Fibroblast of lung (primary cell): Measurements from ENCODE around the gene CORO2B. TPM values are rescaled to one million over a fixed set of nuclear protein-coding genes. Genes with fewer than 3 reads are reported as not detected.

Experiments used
- DNase-seq, 2 donors: peaks; one replicate each; pipeline versions ENCODE4 v3.0.0 to v3.0.0-alpha.2; 2010; ENCODE audit warnings: low read depth in 2 of 2
- H2AFZ ChIP-seq: 2 replicates; pipeline ENCODE4 v1.5.1; 2012; ENCODE audit warnings: low read length, control low read depth, inconsistent platforms
- H3K27ac ChIP-seq: 2 replicates; pipeline ENCODE4 v1.5.1; 2011; ENCODE audit warnings: low read length, control low read depth; ENCODE audit not compliant: insufficient read depth
- H3K27me3 ChIP-seq: 2 replicates; pipeline ENCODE4 v1.5.1; 2011; ENCODE audit warnings: mild to moderate bottlenecking, low read length; ENCODE audit not compliant: control insufficient read depth, insufficient read depth
- H3K36me3 ChIP-seq: 2 replicates; pipeline ENCODE4 v1.5.1; 2011; ENCODE audit warnings: low read length; ENCODE audit not compliant: control insufficient read depth, insufficient read depth
- H3K4me1 ChIP-seq: 2 replicates; pipeline ENCODE4 v1.5.1; 2011; ENCODE audit warnings: low read length; ENCODE audit not compliant: control insufficient read depth, insufficient read depth; ENCODE audit errors: extremely low read depth
- H3K4me2 ChIP-seq: 2 replicates; pipeline ENCODE4 v1.5.1; 2011; ENCODE audit warnings: low read length, control low read depth; ENCODE audit not compliant: insufficient read depth; ENCODE audit errors: extremely low read depth
- H3K4me3 ChIP-seq, 4 experiments: fragments of 200-600 bp in 1 of 4; sonication (generic) in 1 of 4; replicated peaks in 1 of 4; 2 replicates each; pipeline ENCODE4 v1.5.1; 2011 to 2016; ENCODE audit warnings: low read length in 4 of 4, low read depth in 3 of 4, mild to moderate bottlenecking in 3 of 4, control low read depth in 2 of 4, inconsistent platforms in 1 of 4, mixed read lengths in 1 of 4; ENCODE audit not compliant: insufficient read depth in 1 of 4; ENCODE audit errors: control extremely low read depth in 1 of 4
- H3K79me2 ChIP-seq: 2 replicates; pipeline ENCODE4 v1.5.1; 2012; ENCODE audit warnings: mild to moderate bottlenecking, low read length, inconsistent platforms; ENCODE audit not compliant: control insufficient read depth, insufficient read depth
- H3K9ac ChIP-seq: 2 replicates; pipeline ENCODE4 v1.5.1; 2011; ENCODE audit warnings: mild to moderate bottlenecking, low read length, control low read depth; ENCODE audit not compliant: insufficient read depth
- H3K9me3 ChIP-seq: 2 replicates; pipeline ENCODE4 v1.5.1; 2012; ENCODE audit warnings: low read depth, low read length; ENCODE audit not compliant: control insufficient read depth, insufficient read depth
- H4K20me1 ChIP-seq: 2 replicates; pipeline ENCODE4 v1.5.1; 2011; ENCODE audit warnings: low read length; ENCODE audit not compliant: control insufficient read depth, insufficient read depth; ENCODE audit errors: extremely low read depth
- EZH2 ChIP-seq: IDR thresholded peaks from 2 replicates; pipeline ENCODE4 v1.5.1; 2012; ENCODE audit warnings: low read length, control low read depth, mild to moderate bottlenecking; ENCODE audit errors: missing control alignments
- polyA plus RNA-seq, 2 donors: library from polyadenylated mRNA; depleted of rRNA in 1 of 2; stranded (reverse) in 1 of 2; unstranded in 1 of 2; fragments of >200 nt; gene quantifications; 2 replicates each; pipeline ENCODE4 v1.2.1, GENCODE V29; 2011 to 2012; ENCODE audit warnings: missing spikeins in 1 of 2
- total RNA-seq: library from RNA; depleted of rRNA; stranded (reverse); fragments of >200 nt; gene quantifications from 2 replicates; pipeline ENCODE4 v1.2.1, GENCODE V29; 2014
- TF ChIP-seq, protein P1 (sequence below), 2 donors: IDR thresholded peaks in 1 of 2; conservative IDR thresholded peaks in 1 of 2; 1 replicate in 1 of 2; 2 replicates in 1 of 2; pipeline ENCODE4 v1.5.1; 2011 to 2012; ENCODE audit warnings: low read length in 2 of 2, control low read depth in 1 of 2, inconsistent platforms in 1 of 2, low read depth in 1 of 2, mild to moderate bottlenecking in 1 of 2

CORO2B gene
- total and polyA plus RNA-seq, 2 donors (not counting 1 experiment from before 2014, with no cell fraction given): 17.5 to 25.3 TPM

DNA sequence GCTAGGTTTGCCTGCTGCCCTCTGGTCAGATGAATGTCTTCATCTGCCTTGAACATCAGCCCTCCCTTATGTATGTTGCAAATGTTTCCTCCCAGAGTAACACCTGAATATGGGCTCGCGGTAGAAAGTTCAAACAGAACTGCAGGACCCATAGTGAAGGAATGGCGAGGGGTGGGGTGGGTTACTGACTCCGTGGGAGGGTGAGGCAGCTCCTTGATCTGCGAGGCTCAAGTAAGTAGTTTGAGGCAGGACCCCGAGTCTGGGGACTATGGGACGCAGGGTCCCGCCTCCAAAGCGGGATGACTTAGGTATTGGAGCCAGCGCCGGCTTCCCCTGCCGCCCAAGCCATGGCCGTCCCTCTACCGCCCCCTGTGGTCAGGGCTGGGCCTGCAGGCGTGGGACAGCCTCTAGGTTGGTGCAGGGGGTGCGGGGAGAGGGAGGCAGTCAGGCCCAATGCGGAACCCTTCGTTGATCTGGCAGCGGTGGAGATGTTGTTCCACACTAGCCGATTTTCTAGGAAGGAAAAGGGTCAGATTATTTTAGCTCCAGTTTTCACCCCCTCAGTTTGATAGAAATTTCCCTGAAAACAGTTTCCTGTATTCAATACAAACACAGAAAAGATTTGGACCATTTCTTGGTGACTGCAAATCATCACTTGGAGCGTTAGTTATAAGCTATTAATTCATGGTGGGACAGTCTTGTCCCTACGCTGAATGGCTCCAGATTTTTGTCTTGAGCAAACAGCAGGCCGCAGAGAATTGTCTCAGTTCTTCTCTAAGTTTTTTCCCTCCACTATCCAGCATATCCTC lies 72.3 kb downstream of the CORO2B start:
- H4K20me1 ChIP-seq: no peaks in the 10 kb centered on the region
- H3K4me3 ChIP-seq: no peak overlapping the region
- TF ChIP-seq, protein P1, sequence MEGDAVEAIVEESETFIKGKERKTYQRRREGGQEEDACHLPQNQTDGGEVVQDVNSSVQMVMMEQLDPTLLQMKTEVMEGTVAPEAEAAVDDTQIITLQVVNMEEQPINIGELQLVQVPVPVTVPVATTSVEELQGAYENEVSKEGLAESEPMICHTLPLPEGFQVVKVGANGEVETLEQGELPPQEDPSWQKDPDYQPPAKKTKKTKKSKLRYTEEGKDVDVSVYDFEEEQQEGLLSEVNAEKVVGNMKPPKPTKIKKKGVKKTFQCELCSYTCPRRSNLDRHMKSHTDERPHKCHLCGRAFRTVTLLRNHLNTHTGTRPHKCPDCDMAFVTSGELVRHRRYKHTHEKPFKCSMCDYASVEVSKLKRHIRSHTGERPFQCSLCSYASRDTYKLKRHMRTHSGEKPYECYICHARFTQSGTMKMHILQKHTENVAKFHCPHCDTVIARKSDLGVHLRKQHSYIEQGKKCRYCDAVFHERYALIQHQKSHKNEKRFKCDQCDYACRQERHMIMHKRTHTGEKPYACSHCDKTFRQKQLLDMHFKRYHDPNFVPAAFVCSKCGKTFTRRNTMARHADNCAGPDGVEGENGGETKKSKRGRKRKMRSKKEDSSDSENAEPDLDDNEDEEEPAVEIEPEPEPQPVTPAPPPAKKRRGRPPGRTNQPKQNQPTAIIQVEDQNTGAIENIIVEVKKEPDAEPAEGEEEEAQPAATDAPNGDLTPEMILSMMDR (conservative IDR thresholded peaks at IDR 0.05 in 1 of 2, IDR thresholded peaks at IDR 0.05 in 1 of 2; ENCODE audit: low read depth in 1 of 2, low read length in 2 of 2): peak; percentile 40 to 72
- no peak for TF ChIP-seq EZH2
- H3K27ac ChIP-seq: no peak overlapping the region
- H3K9me3 ChIP-seq: no peaks in the 10 kb centered on the region
- no peak overlapping the region for H2AFZ ChIP-seq
- H3K4me2 ChIP-seq: no peak overlapping the region
- no peak for DNase-seq
- peaks cover 6% of the 10 kb centered on the region for H3K4me1 ChIP-seq
- H3K9ac ChIP-seq: no peak overlapping the region
- H3K79me2 ChIP-seq: no peaks in the 10 kb centered on the region
- H3K27me3 ChIP-seq: no peaks in the 10 kb centered on the region
- peaks cover 3% of the 10 kb centered on the region for H3K36me3 ChIP-seq

DNA sequence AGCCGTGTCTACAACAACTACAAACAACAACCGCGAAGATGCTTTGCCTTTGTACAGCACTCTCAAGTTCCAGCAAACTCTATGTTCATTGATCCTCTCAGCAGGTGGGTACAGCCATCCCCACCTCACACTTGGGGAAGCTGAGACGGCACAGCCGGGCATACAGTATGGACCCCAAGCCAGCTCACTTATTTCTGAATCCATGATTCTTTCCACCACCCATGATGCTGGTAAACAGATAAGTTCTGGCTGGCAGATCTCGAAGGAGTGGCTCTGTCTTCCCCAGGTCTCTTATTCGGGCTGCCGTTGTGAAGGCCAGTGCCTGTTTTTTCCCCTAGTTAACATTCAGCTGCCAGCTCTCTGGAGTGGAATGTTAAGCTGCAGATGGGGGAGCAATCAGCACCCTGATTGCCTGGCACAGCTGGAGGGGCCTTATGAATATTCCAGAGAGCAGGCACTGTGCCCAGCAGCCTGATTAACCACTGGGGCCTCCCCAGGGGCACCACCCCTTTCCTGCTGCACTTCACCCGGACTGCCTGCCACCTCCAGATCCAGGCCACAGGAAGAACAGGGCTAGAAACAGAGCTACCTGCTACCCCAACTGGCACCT lies 73.2 kb downstream of the CORO2B start:
- DNase-seq: no peak
- H3K9ac ChIP-seq: no peak overlapping the region
- H3K36me3 ChIP-seq: peaks cover 2% of the 10 kb centered on the region
- no peak overlapping the region for H3K4me3 ChIP-seq
- no peaks in the 10 kb centered on the region for H3K9me3 ChIP-seq
- peaks cover 3% of the 10 kb centered on the region for H3K4me1 ChIP-seq
- H3K4me2 ChIP-seq: no peak overlapping the region
- H4K20me1 ChIP-seq: no peaks in the 10 kb centered on the region
- no peaks in the 10 kb centered on the region for H3K27me3 ChIP-seq
- no peaks in the 10 kb centered on the region for H3K79me2 ChIP-seq
- no peak overlapping the region for H3K27ac ChIP-seq
- TF ChIP-seq, protein P1 (conservative IDR thresholded peaks at IDR 0.05 in 1 of 2, IDR thresholded peaks at IDR 0.05 in 1 of 2; ENCODE audit: low read depth in 1 of 2, low read length in 2 of 2): no peak
- no peak for TF ChIP-seq EZH2
- no peak overlapping the region for H2AFZ ChIP-seq

DNA sequence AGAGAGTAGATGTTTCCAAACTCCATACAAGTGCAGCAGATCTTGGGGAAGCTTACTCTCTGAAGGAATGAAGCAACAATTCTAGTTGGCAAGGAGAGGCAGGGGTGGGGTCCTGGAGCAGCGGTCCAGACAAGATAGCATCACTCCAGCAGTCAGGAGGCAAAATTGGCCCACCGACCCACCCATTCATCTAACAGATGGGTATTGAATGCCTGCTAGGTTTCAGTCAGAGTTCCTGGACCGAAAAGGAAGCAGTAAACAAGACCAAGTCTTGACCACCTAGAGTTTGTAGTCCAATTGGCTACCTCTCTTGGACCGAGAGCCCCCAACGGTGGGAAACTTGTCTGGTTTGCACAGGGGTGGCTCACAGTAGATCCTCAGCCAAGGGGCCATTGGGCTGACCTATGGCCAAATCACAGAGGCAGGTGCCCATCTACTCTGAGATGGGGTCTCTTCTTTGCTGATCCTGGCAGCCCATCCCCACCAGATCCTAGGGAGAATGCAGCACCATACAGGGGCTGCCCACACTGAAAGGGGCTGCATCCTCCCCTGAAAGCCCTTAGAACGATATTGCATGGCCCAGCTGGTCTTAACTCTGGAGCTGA lies 74.3 kb downstream of the CORO2B start:
- Histone ChIP-seq H3K4me1 (peaks cover 3% of the 10 kb centered on the region), H3K9me3 (no peaks in the 10 kb centered on the region), H3K36me3 (peaks cover 2% of the 10 kb centered on the region), H3K27me3 (no peaks in the 10 kb centered on the region), H3K79me2 (no peaks in the 10 kb centered on the region), H3K9ac (no peak overlapping the region), H2AFZ (no peak overlapping the region), H3K4me2 (no peak overlapping the region), H3K27ac (no peak overlapping the region), H3K4me3 (no peak overlapping the region), H4K20me1 (no peaks in the 10 kb centered on the region)
- no peak for DNase-seq
- no peak for TF ChIP-seq EZH2
- TF ChIP-seq, protein P1 (conservative IDR thresholded peaks at IDR 0.05 in 1 of 2, IDR thresholded peaks at IDR 0.05 in 1 of 2; ENCODE audit: low read depth in 1 of 2, low read length in 2 of 2): no peak
